OCI-LY3 (cell line): ENCODE results near the gene NFIC.

Experiments used
- H2AFZ ChIP-seq: fragments of 200-600, 300-600 bp; shearing (Covaris generic); 2 replicates; pipeline ENCODE4 v1.6.0; 2014; ENCODE audit warnings: antibody characterized with exemption, low read depth, low read length
- H3K27ac ChIP-seq: fragments of 200-600, 300-600 bp; sonication (generic); 2 replicates; pipeline ENCODE4 v1.5.1; 2014; ENCODE audit warnings: mild to moderate bottlenecking, low read length, moderate library complexity, mixed read lengths
- H3K27me3 ChIP-seq: fragments of 200-600, 300-600 bp; sonication (generic); 2 replicates; pipeline ENCODE4 v1.6.1; 2014; ENCODE audit warnings: low read depth, low read length, mixed read lengths
- H3K36me3 ChIP-seq: fragments of 200-600, 300-600 bp; sonication (generic); replicated peaks from 2 replicates; pipeline ENCODE3; 2014; ENCODE audit warnings: low read depth, low read length, mixed read lengths
- H3K4me1 ChIP-seq: fragments of 300-600, 200-600 bp; sonication (generic); 2 replicates; pipeline ENCODE4 v1.6.1; 2014; ENCODE audit warnings: low read length, mixed read lengths
- H3K4me2 ChIP-seq: fragments of 200-600, 300-600 bp; sonication (generic); 2 replicates; pipeline ENCODE4 v1.6.1; 2014; ENCODE audit warnings: low read length, mixed read lengths
- H3K4me3 ChIP-seq: fragments of 300-600, 200-600 bp; sonication (generic); 2 replicates; pipeline ENCODE4 v1.5.1; 2014; ENCODE audit warnings: antibody characterized with exemption, mild to moderate bottlenecking, low read length, moderate library complexity
- H3K79me2 ChIP-seq: fragments of 300-600, 200-600 bp; shearing (Covaris generic); 2 replicates; pipeline ENCODE4 v1.6.1; 2014; ENCODE audit warnings: mild to moderate bottlenecking, low read length, mixed read lengths
- H3K9ac ChIP-seq: fragments of 300-600, 200-600 bp; shearing (Covaris generic); 2 replicates; pipeline ENCODE4 v1.6.0; 2014; ENCODE audit warnings: mild to moderate bottlenecking, low read length, moderate library complexity
- H3K9me3 ChIP-seq: fragments of 200-600, 300-600 bp; shearing (Covaris generic); 2 replicates; pipeline ENCODE4 v1.6.1; 2014; ENCODE audit warnings: low read length, mixed read lengths; ENCODE audit not compliant: insufficient read depth
- H4K20me1 ChIP-seq: fragments of 200-600, 300-600 bp; sonication (generic); 2 replicates; pipeline ENCODE4 v1.6.1; 2016; ENCODE audit warnings: low read length, mixed read lengths; ENCODE audit not compliant: insufficient read depth
- CTCF ChIP-seq: fragments of 200-600, 300-600 bp; sonication (generic); IDR thresholded peaks from 2 replicates; pipeline ENCODE4 v1.5.1; 2014; ENCODE audit warnings: antibody characterized with exemption, low read length, low read depth
- EZH2phosphoT487 ChIP-seq: fragments of 200-600 bp; shearing (Covaris generic); IDR thresholded peaks from 2 replicates; pipeline ENCODE4 v1.6.1; 2018; ENCODE audit warnings: antibody characterized with exemption, mixed run types, low read depth

The NFIC gene

GRCh38 chr19:3323658-3324057 is 42.7 kb upstream of the NFIC start:
- H3K9ac ChIP-seq, result no peak overlapping the region
- no peaks in the 10 kb centered on the region for H4K20me1 ChIP-seq
- TF ChIP-seq CTCF (no peak), EZH2phosphoT487 (no peak)
- no peak overlapping the region for H3K4me2 ChIP-seq
- H3K36me3 ChIP-seq, result no peaks in the 10 kb centered on the region
- H3K27ac ChIP-seq, result no peak overlapping the region
- H3K79me2 ChIP-seq, result no peaks in the 10 kb centered on the region
- no peaks in the 10 kb centered on the region for H3K4me1 ChIP-seq
- H3K4me3 ChIP-seq, result no peak overlapping the region
- peaks cover 4% of the 10 kb centered on the region for H3K27me3 ChIP-seq
- no peak overlapping the region for H2AFZ ChIP-seq
- no peaks in the 10 kb centered on the region for H3K9me3 ChIP-seq

DNA sequence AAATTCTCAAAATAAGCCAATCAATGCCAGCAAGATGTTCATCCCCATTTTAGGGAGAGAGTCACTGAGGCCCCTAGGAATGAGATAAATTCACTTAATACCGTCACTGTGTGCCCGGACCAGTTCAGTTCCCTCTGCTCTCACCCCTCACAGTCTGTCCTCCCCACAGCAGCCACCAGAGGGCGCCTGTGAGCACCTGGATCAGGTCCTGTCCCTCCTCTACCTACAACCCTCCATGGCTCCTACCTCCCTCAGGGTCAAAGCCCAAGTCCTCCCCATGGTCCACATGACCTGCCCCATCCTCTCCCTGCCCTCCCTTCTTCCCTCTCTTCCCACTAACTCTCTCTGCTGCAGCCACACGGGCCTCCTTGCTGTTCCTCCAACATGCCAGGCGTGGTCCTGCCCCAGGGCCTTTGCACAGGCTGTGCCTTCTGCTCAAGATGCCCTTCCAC is 42.0 kb upstream of the NFIC start:
- TF ChIP-seq EZH2phosphoT487 (no peak), CTCF (peak; percentile 83)
- Histone ChIP-seq H3K27ac (no peak overlapping the region), H3K79me2 (no peaks in the 10 kb centered on the region), H3K27me3 (peaks cover 7% of the 10 kb centered on the region), H3K9ac (no peak overlapping the region), H3K4me1 (no peaks in the 10 kb centered on the region), H4K20me1 (no peaks in the 10 kb centered on the region), H3K4me3 (no peak overlapping the region), H3K4me2 (no peak overlapping the region), H3K9me3 (no peaks in the 10 kb centered on the region), H2AFZ (no peak overlapping the region), H3K36me3 (no peaks in the 10 kb centered on the region)

DNA sequence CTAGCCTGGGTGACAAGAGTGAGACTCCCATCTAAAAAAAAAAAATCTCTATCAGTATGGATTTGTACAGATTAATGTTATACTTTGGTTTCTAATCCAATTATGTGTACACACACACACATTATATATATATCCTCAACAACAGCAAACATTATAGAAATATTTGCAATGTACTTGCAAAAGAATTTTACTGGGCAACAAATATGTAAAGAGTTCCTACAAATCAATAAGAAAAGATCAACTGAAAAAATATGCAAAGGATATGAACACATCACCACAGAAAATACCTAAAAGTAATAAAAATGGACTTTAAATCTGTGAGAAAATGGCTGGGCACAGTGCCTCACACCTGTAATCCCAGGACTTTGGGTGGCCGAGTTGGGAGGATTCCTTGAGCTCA is 40.9 kb upstream of the NFIC start:
- Histone ChIP-seq H3K9ac (no peak overlapping the region), H3K27ac (no peak overlapping the region), H3K36me3 (no peaks in the 10 kb centered on the region), H4K20me1 (no peaks in the 10 kb centered on the region), H3K4me1 (no peaks in the 10 kb centered on the region), H3K79me2 (no peaks in the 10 kb centered on the region), H3K4me2 (no peak overlapping the region), H3K4me3 (no peak overlapping the region), H3K27me3 (peaks cover 12% of the 10 kb centered on the region), H2AFZ (no peak overlapping the region), H3K9me3 (no peaks in the 10 kb centered on the region)
- TF ChIP-seq CTCF, result no peak
- no peak for TF ChIP-seq EZH2phosphoT487

GRCh38 chr19:3328743-3329142 is 37.6 kb upstream of the NFIC start:
- no peak overlapping the region for H3K27ac ChIP-seq
- H3K4me1 ChIP-seq, result no peaks in the 10 kb centered on the region
- H3K4me2 ChIP-seq, result no peak overlapping the region
- no peaks in the 10 kb centered on the region for H3K36me3 ChIP-seq
- H3K27me3 ChIP-seq, result peaks cover 12% of the 10 kb centered on the region
- H3K79me2 ChIP-seq, result no peaks in the 10 kb centered on the region
- TF ChIP-seq CTCF, result no peak
- TF ChIP-seq EZH2phosphoT487, result no peak
- H3K9me3 ChIP-seq, result no peaks in the 10 kb centered on the region
- no peaks in the 10 kb centered on the region for H4K20me1 ChIP-seq
- H2AFZ ChIP-seq, result no peak overlapping the region
- no peak overlapping the region for H3K4me3 ChIP-seq
- H3K9ac ChIP-seq, result no peak overlapping the region
